Spleen (tissue), 11 donors: ENCODE measurements around the gene PALMD. TPM values are rescaled to one million over a fixed set of nuclear protein-coding genes. Genes with fewer than 3 reads are reported as not detected.

Source experiments
- DNase-seq: peaks from one replicate; pipeline ENCODE4 v3.0.0-alpha.2; 2020
- H3K27ac ChIP-seq, 8 donors: fragments of 200-600 bp; sonication (generic) in 7 of 8; 1 replicate in 4 of 8; 2 replicates in 4 of 8; pipeline versions ENCODE4 v1.5.0 to v1.8.0; 2016 to 2021; ENCODE audit warnings: inconsistent platforms in 4 of 8, mild to moderate bottlenecking in 4 of 8, moderate library complexity in 1 of 8
- H3K27me3 ChIP-seq, 7 donors: fragments of 200-600 bp; sonication (generic) in 6 of 7; replicated peaks in 1 of 7; 1 replicate in 4 of 7; 2 replicates in 3 of 7; pipeline versions ENCODE4 v1.5.0 to v1.8.0; 2016 to 2021; ENCODE audit warnings: inconsistent platforms in 3 of 7, mild to moderate bottlenecking in 1 of 7
- H3K36me3 ChIP-seq, 6 donors: fragments of 200-600 bp; sonication (generic) in 5 of 6; 1 replicate in 4 of 6; 2 replicates in 2 of 6; pipeline versions ENCODE4 v1.5.0 to v1.8.0; 2016 to 2021; ENCODE audit warnings: inconsistent platforms in 2 of 6
- H3K4me1 ChIP-seq, 6 donors: fragments of 200-600 bp; sonication (generic) in 5 of 6; 1 replicate in 3 of 6; 2 replicates in 3 of 6; pipeline versions ENCODE4 v1.5.0 to v1.8.0; 2016 to 2021; ENCODE audit warnings: inconsistent platforms in 3 of 6
- H3K4me3 ChIP-seq, 8 donors: fragments of 200-600 bp; sonication (generic) in 7 of 8; 1 replicate in 4 of 8; 2 replicates in 4 of 8; pipeline versions ENCODE4 v1.5.0 to v1.8.0; 2016 to 2021; ENCODE audit warnings: inconsistent platforms in 4 of 8, mild to moderate bottlenecking in 4 of 8, moderate library complexity in 2 of 8
- H3K9me3 ChIP-seq, 8 donors: fragments of 200-600 bp; sonication (generic) in 7 of 8; 1 replicate in 4 of 8; 2 replicates in 4 of 8; pipeline versions ENCODE4 v1.5.0 to v1.8.0; 2016 to 2021; ENCODE audit warnings: inconsistent platforms in 4 of 8
- CTCF ChIP-seq, 11 experiments: fragments of 200-600 bp in 7 of 11; fragments of 450-650 bp in 4 of 11; sonication (generic) in 4 of 11; IDR thresholded peaks in 8 of 11; conservative IDR thresholded peaks in 3 of 11; 1 replicate in 7 of 11; 2 replicates in 4 of 11; pipeline versions ENCODE4 v1.4.0 to v1.8.0; 2016 to 2021; ENCODE audit warnings: antibody characterized with exemption in 11 of 11, inconsistent platforms in 4 of 11, mild to moderate bottlenecking in 1 of 11
- POLR2A ChIP-seq, 3 donors: fragments of 450-650 bp; IDR thresholded peaks; one replicate each; pipeline ENCODE4 v1.5.1; 2017; ENCODE audit warnings: antibody characterized with exemption in 3 of 3, mild to moderate bottlenecking in 1 of 3
- POLR2AphosphoS5 ChIP-seq, 3 donors: sonication (generic); formaldehyde crosslinking; IDR thresholded peaks; one replicate each; pipeline ENCODE4 v1.5.1; 2017; ENCODE audit warnings: antibody characterized with exemption in 3 of 3
- WGBS, 5 donors: extraction: QIAGEN DNeasy Blood & Tissue Kit in 3 of 5; methylation state at CpG; one replicate each; pipeline versions ENCODE4 v1.1.5 to v1.1.7; 2013 to 2018; 5-methylcytosine and 5-hydroxymethylcytosine counted together
- intact Hi-C: fragments of 100-400 bp; cut with DNase I; formaldehyde crosslinking; loops from one replicate; pipeline ENCODE4 v1.15.0; 2023; ENCODE audit warnings: low total_unique reads
- polyA plus RNA-seq, 3 donors: library from polyadenylated mRNA; stranded (reverse); fragments of 200-250 nt; gene quantifications; one replicate each; pipeline ENCODE4 v1.2.1, GENCODE V29; 2013
- total RNA-seq, 7 donors: library from RNA; depleted of rRNA in 3 of 7; stranded (reverse); fragments of >200 nt in 3 of 7; fragmentation: NEBNext Ultra II Directional in 4 of 7; extraction: Animal tissue kit (Norgen Biotek cat#: 25700) in 4 of 7; gene quantifications; one replicate each; pipeline versions ENCODE4 v1.1.0 to v1.2.1, GENCODE V29; 2016 to 2021
- donor health status: healthy with polysubstance abuse.
- donor health status: DM: no; HTN: no; CAD: no; lungs with moderate emphysema.
- donor health status: DM: no; HTN: no; CAD: no.
- donor health status: Bipolar disorder and iron deficiency.
- donor health status: healthy.
- donor health status: DM: no; HTN: no; CAD: no.
- donor health status: DM: yes; HTN: yes; CAD: no.

The PALMD gene
- total and polyA plus RNA-seq, 10 donors: 2.9 to 16.8 (median 7.7) TPM

GRCh38 chr1:99705385-99705784 lies 59.5 kb downstream of the PALMD start:
- H3K4me1 ChIP-seq: peaks cover 0 to 11% (median 6%) of the 10 kb centered on the region in 6 donors
- TF ChIP-seq POLR2A (IDR thresholded peaks at IDR 0.05): no peak
- no peak for TF ChIP-seq POLR2AphosphoS5 (IDR thresholded peaks at IDR 0.05)
- TF ChIP-seq CTCF (IDR thresholded peaks at IDR 0.05 in 8 of 11, conservative IDR thresholded peaks at IDR 0.05 in 3 of 11): no peak
- H3K36me3 ChIP-seq: peaks cover 0 to 19% (median 0%) of the 10 kb centered on the region in 6 donors
- H3K9me3 ChIP-seq: no peaks in the 10 kb centered on the region
- no peaks in the 10 kb centered on the region for H3K27me3 ChIP-seq
- no peak for DNase-seq
- H3K4me3 ChIP-seq: no peak overlapping the region
- peak overlapping the region in 1 of 8 donors; percentile 1 for H3K27ac ChIP-seq
- intact Hi-C loops: loop anchor here (5.0 kb wide), 1 partner anchor 523 kb away; no protein-coding TSS in a partner anchor

GRCh38 chr1:99707535-99708142 lies 61.7 kb downstream of the PALMD start:
- no peak for TF ChIP-seq POLR2AphosphoS5 (IDR thresholded peaks at IDR 0.05)
- peak; percentile 44 to 84 (median 75) for TF ChIP-seq CTCF (IDR thresholded peaks at IDR 0.05 in 8 of 11, conservative IDR thresholded peaks at IDR 0.05 in 3 of 11)
- Histone ChIP-seq H3K36me3 (peaks cover 0 to 33% (median 0%) of the 10 kb centered on the region in 6 donors), H3K4me1 (peaks cover 0 to 11% (median 6%) of the 10 kb centered on the region in 6 donors), H3K27me3 (no peaks in the 10 kb centered on the region), H3K27ac (no peak overlapping the region), H3K9me3 (no peaks in the 10 kb centered on the region), H3K4me3 (no peak overlapping the region)
- WGBS, 5 donors: 24 to 29% (median 25%) methylated on average over 4 of the region's 4 CpGs
- intact Hi-C loops: loop anchor here (5.0 kb wide), 1 partner anchor 525 kb away; no protein-coding TSS in a partner anchor
- DNase-seq: peak; percentile 77

GRCh38 chr1:99710994-99711393 lies 65.1 kb downstream of the PALMD start:
- no peak for DNase-seq
- H3K9me3 ChIP-seq: no peaks in the 10 kb centered on the region
- peaks cover 0 to 52% (median 0%) of the 10 kb centered on the region in 6 donors for H3K36me3 ChIP-seq
- TF ChIP-seq POLR2A (IDR thresholded peaks at IDR 0.05) (no peak), POLR2AphosphoS5 (IDR thresholded peaks at IDR 0.05) (no peak), CTCF (IDR thresholded peaks at IDR 0.05 in 8 of 11, conservative IDR thresholded peaks at IDR 0.05 in 3 of 11) (no peak)
- no peak overlapping the region for H3K4me3 ChIP-seq
- no peak overlapping the region for H3K27ac ChIP-seq
- WGBS, 5 donors: 93 to 97% (median 94%) methylated on average over 4 of the region's 4 CpGs
- no peaks in the 10 kb centered on the region for H3K27me3 ChIP-seq
- H3K4me1 ChIP-seq: peaks cover 0 to 5% (median 0%) of the 10 kb centered on the region in 6 donors
- intact Hi-C loops: no loop called here

- Histone ChIP-seq H3K4me1 (no peaks in the 10 kb centered on the region), H3K9me3 (no peaks in the 10 kb centered on the region), H3K4me3 (no peak overlapping the region), H3K36me3 (peaks cover 0 to 67% (median 0%) of the 10 kb centered on the region in 6 donors), H3K27me3 (no peaks in the 10 kb centered on the region), H3K27ac (no peak overlapping the region)
- 94 to 98% (median 96%) methylated on average over 2 of the region's 2 CpGs for whole genome bisulfite sequencing, 5 donors
- no peak for TF ChIP-seq POLR2AphosphoS5 (IDR thresholded peaks at IDR 0.05)
- no peak for TF ChIP-seq CTCF (IDR thresholded peaks at IDR 0.05 in 8 of 11, conservative IDR thresholded peaks at IDR 0.05 in 3 of 11)
- no peak for TF ChIP-seq POLR2A (IDR thresholded peaks at IDR 0.05)
- no peak for DNase-seq
- intact Hi-C loops: no loop called here
Measured at GRCh38 chr1:99713006-99713405, 67.1 kb downstream of the PALMD start.
